GM18507 (cell line): ENCODE measurements around the gene CNGB1.

Experiments used
- DNase-seq: peaks from one replicate; pipeline ENCODE4 v3.0.0; 2011; ENCODE audit warnings: low read depth; ENCODE audit not compliant: insufficient read length; ENCODE audit errors: extremely low spot score
- FAIRE-seq: peaks from 2 replicates; lab custom pipeline; 2011; peaks lifted over from hg19 to GRCh38; lab: Jason Lieb, UNC

CNGB1 gene

DNA sequence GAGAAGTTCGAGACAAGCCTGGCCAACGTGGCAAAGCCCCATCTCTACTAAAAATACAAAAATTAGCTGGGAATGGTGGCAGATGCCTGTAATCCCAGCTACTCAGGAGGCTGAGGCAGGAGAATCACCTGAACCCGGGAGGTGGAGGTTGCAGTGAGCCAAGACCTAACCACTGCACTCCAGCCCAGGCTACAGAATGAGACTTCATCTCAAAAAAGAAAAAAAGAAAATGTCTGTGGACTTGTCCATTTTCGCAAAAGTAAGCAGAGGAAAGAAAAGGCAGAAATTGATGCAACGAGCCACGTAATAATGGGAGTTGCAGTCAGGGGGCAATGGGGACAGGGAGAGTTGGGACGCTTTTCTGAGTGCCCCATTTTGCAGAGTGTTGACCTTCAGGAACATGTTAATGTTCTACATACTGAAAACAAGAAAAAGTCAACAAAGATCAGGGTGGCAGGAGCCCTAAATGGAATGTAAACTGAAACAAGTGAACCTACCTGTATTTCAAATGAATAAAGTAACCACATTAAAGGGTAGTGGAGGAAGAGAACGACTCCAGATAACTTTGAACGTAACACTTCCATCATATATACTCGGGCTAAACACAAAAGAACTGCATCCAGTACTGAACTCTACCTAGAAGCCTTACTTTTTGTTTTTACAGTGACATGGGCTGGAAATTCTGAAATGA is 76.4 kb downstream of the CNGB1 start:
- DNase-seq, result no peak
- FAIRE-seq, result no peak

- DNase-seq, result no peak
- FAIRE-seq, result no peak
These were observed 77.2 kb downstream of the CNGB1 start for GRCh38 chr16:57893559-57894389.

GRCh38 chr16:57893217-57893558 is 77.7 kb downstream of the CNGB1 start:
- FAIRE-seq (no peak), DNase-seq (no peak)

GRCh38 chr16:57892447-57893096 is 78.4 kb downstream of the CNGB1 start:
- no peak for FAIRE-seq
- no peak for DNase-seq

DNA sequence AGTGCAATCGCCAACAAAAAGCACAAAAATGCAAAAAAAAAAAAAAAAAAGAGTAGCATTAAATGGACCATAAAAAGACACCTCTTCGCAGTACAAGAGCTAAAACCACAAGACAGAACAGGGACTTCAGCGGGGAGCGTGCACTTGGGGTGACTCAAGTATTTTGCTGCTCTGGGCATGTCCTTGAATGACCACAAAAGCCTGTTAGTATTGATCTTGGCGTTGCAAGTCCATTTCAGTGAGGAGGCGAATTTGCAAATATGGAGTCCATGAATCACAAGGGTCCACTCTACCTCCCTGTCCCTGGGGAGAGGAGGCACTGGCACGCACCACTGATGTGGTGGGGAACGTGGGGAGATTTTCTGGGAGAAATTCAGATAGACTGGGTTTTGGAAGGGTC is 78.9 kb downstream of the CNGB1 start:
- no peak for FAIRE-seq

DNA sequence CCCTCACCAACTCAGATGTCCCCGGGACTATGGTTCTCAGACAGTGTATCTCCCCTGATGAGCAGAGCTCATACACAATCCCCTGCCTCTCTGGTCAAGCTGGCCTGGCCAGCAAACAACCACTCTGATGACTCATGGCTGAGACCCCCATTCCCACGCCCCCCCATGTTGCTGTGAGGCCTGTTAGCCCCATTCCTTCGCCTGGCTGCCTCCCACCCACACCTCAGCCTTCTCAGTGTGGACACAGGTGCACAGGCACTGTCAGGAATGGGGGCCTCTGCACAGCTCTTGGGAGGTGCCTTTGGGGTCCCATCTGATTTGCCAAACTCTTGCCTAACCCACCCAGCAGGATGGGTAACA is 80.2 kb downstream of the CNGB1 start:
- FAIRE-seq (no peak), DNase-seq (no peak)

More for the DNA sequence above, 78.9 kb downstream of the CNGB1 start:
- DNase-seq, result no peak

DNA sequence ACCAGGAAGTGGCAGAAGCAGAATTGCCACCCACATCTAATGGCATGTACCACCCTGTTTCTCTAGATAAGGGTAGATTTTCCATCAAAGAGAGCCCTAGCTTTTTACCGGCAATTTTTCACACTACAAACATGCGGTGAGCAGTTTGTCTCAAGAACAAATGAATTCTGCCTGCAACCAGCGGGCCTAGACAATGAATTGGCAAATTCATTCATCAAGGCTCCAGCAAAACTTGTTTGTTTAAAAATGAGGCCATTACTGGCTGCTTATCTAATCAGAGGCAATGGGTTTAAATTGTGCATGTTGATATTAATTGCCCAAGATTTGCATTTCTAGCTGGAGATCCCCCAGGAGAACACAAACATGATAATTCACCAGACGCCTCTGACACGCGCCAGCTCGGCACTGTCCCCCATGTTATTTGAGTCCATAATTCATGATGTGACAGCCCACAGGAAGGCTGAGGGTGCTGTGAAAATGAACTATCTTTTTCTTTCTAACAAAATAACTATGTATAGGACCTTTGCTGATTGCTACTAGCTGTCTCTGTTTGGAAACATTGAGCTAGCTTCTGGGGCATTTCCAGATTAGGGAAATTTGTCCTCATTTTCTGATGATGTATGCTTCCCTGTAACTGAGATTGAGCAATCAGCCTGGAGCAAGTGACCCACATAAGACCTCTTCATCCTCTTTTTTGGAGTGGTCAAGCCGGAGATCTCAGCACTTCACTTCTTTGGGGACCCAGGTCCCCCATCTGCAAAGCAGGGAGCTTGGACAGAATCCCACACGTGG is 80.8 kb downstream of the CNGB1 start:
- DNase-seq, result no peak

GRCh38 chr16:57889522-57889921 is 81.4 kb downstream of the CNGB1 start:
- FAIRE-seq (no peak), DNase-seq (no peak)

More for the DNA sequence above, 80.8 kb downstream of the CNGB1 start:
- FAIRE-seq, result no peak

DNA sequence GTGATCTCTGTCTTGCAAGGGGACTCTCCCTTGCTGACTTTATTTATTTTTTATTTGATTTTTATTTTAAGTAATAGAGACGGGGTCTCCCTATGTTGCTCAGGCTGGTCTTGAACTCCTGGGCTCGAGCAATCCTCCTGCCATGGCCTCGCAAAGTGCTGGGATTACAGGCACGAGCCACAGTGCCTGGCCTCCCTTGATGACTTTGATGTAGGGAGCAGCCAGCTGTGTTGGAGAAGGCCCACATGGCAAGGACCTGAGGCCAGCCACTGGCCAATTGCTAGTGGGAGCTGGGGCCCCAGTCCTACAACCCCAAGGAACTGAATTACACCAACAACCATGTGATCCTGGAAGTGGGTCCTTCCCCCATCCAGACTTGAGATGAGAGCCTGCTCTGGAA is 81.8 kb downstream of the CNGB1 start:
- DNase-seq, result no peak

GRCh38 chr16:57888128-57888527 is 82.8 kb downstream of the CNGB1 start:
- DNase-seq, result no peak
- FAIRE-seq, result no peak

More for the DNA sequence above, 81.8 kb downstream of the CNGB1 start:
- FAIRE-seq, result no peak

DNA sequence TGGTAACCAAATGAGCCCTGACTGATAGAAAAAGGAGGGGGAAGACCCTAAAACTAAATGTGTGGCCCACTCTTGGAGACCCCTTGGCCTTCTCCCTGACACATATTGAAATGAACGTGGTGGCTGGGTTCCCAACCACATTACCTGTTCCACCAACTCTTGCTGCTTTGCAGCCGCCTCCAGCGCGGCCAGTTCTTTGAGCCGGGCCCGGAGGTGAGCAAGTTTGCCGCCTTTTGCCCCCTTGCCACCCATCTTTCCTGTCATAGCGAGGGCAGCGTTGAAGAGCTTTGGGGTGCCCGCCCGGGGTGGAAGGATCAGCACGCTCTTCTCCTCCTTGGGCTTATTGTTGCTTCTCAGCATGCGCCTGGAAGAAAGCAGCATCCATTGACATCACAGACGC is 83.2 kb downstream of the CNGB1 start:
- no peak for FAIRE-seq
- DNase-seq, result no peak

DNA sequence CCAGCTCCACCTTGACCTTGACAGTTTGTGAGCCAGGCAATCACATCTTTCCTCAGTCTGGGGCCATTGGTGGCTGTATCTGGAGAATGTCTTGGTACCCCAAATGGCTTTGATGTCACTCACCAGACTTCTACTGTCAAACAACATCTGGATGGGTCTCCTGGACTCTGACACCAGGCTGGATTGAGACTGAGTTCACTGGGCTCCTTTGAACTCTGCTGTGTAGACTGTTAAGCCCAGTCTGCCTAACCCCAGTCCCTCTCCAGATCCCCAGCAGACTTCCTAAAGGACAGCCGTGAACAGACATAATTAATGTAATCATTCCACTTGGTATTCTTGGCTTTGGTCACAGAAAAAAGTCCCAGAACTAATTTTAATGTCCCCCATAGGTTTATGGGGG is 84.5 kb downstream of the CNGB1 start:
- no peak for FAIRE-seq
- DNase-seq, result no peak

DNA sequence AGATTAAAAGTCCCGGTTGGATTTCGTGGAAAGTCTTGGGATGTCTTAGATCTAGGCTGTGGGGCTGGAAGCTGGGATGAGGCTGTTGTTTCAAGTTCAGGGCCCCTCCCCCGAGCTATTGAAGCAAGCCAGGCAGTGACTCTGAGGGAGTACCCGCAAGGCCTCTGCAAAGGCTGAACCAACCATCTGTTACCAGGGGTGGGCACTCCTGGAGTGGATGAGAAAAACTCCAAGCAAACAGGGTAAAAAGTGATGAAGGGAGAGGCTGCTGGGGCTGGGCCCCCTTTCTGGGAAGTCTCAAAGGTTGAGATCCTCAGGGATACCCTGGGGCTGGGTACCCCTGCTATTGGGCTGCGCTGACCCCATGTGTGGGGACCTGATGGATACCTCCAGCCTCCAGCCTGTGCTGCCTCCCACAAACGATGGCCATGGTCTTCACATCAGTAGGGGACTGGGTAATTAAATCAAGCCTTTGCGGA is 86.2 kb downstream of the CNGB1 start:
- FAIRE-seq (no peak), DNase-seq (no peak)

DNA sequence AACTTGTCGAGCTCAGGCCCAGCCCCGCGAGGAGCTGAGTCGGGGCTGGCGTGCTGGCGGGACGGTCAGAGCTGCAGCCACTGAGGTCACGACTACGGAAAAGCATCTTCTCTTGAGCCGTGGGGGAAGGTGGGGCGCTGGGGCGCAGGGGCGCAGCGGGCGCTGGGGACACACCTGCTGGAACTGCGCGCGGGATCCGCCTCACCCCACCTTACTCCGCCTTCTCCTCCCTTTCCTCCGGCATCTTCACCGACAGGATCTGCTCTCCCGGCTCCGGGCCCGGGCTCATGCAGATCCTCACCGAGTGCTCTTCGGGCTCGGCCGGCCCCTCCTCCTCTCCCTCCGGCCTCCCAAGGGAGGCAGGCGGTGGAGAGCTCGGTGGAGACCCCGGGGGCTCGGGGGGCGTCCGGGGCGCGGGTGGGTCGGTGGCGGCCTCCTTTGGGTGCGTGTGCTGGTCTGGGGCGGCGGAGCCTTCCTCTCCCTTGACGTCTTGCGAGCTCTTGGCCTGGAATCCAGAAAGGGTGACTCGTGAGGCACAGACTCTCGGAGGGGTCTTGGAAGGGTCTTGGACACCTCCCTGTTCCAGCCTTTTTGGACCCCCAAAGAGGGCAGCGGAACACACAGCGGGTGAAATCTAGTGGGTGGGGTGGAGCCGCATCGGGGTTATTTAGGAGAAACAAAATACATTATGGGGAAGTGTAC is 86.8 kb downstream of the CNGB1 start:
- DNase-seq, result no peak
- no peak for FAIRE-seq

GRCh38 chr16:57883480-57883879 is 87.4 kb downstream of the CNGB1 start:
- DNase-seq, result no peak
- FAIRE-seq, result no peak

GRCh38 chr16:57882792-57883191 is 88.1 kb downstream of the CNGB1 start:
- DNase-seq (no peak), FAIRE-seq (no peak)

GRCh38 chr16:57882206-57882605 is 88.7 kb downstream of the CNGB1 start:
- FAIRE-seq (no peak), DNase-seq (no peak)

GRCh38 chr16:57878586-57878985 is 92.3 kb downstream of the CNGB1 start:
- DNase-seq (no peak), FAIRE-seq (no peak)

DNA sequence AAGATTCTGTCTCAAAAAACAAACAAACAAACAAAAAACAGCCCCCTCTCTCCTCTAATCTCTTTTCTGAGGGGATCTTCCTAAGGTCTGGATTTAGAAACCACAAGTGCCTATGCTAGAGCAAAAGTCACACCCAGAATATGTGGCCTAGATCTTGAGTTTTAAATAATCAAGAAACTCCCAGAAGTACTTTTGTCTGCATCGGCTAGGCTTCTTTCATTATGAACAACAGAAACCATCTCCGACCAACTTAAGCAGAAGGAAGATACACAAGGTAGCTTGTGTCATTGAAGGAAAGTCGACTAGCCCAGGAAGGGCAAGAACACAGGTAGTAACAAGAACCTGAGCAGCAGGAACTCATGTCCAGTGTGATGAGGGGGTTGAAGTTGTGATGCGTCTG is 94.7 kb downstream of the CNGB1 start:
- DNase-seq (no peak), FAIRE-seq (peak; percentile 64)
